Vagina (tissue), 2 donors: Measurements from ENCODE around the gene DHRS7C.

Experiments used
- CTCF ChIP-seq, 3 experiments: fragments of 450-650 bp in 2 of 3; fragments of 200-600 bp in 1 of 3; sonication (generic) in 1 of 3; IDR thresholded peaks; one replicate each; pipeline ENCODE4 v1.5.1; 2017 to 2019; ENCODE audit warnings: antibody characterized with exemption in 3 of 3, mild to moderate bottlenecking in 2 of 3, moderate library complexity in 2 of 3
- POLR2A ChIP-seq, 2 donors: fragments of 450-650 bp; IDR thresholded peaks; one replicate each; pipeline ENCODE4 v1.6.1; 2017; ENCODE audit warnings: antibody characterized with exemption in 2 of 2, mild to moderate bottlenecking in 2 of 2, moderate library complexity in 2 of 2
- POLR2AphosphoS5 ChIP-seq, 2 donors: sonication (generic); formaldehyde crosslinking; IDR thresholded peaks; one replicate each; pipeline ENCODE4 v1.9.0; 2017; ENCODE audit warnings: antibody characterized with exemption in 2 of 2, mild to moderate bottlenecking in 2 of 2, low read depth in 1 of 2; ENCODE audit not compliant: insufficient read depth in 1 of 2

- no peak for TF ChIP-seq CTCF (IDR thresholded peaks at IDR 0.05)
- TF ChIP-seq POLR2AphosphoS5 (IDR thresholded peaks at IDR 0.05; ENCODE audit: insufficient read depth in 1 of 2, low read depth in 1 of 2) = no peak
- no peak for TF ChIP-seq POLR2A (IDR thresholded peaks at IDR 0.05)
These were observed 22.2 kb downstream of the DHRS7C start for GRCh38 chr17:9769036-9769695.
